ENCODE results near the gene NAPG.

DNA sequence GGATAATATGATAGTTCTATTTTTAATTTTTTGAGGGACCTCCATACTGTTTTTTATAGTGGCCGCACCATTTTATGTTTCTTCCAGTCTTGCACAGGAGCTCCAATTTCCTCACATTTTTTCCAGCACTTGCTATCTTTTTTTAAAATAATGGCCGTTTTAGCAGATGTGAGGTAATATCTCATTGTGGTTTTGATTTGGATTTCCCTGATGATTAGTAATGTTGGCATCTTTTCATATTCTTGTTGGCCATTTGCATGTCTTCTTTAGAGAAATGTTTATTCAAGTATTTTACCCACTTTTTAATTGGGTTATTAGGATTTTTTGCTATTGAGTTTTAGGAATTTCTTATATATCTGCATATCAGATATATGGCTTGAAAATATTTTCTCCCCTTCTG lies 29.9 kb upstream of the NAPG start:
- TF ChIP-seq POLR2A (IDR thresholded peaks at IDR 0.05) (no peak), POLR2AphosphoS5 (IDR thresholded peaks at IDR 0.05) (no peak), CTCF (IDR thresholded peaks at IDR 0.05) (no peak), EP300 (IDR thresholded peaks at IDR 0.05) (no peak)
